OCI-LY1 (cell line): ENCODE results near the gene KCNC4.

Experiments used
- EZH2 ChIP-seq: fragments of 200-600 bp; sonication (generic), shearing (Covaris generic); IDR thresholded peaks from 2 replicates; pipeline ENCODE4 v1.8.0; 2017; ENCODE audit warnings: borderline replicate concordance, mixed run types, mild to moderate bottlenecking, antibody characterized with exemption, low read length, moderate library complexity, mixed read lengths
- TF ChIP-seq, protein P1 (sequence below): fragments of 200-600 bp; sonication (generic), shearing (Covaris generic); IDR thresholded peaks from 2 replicates; pipeline ENCODE4 v1.5.1; 2017; ENCODE audit warnings: mild to moderate bottlenecking, antibody characterized with exemption, low read length, moderate library complexity, mixed read lengths

DNA sequence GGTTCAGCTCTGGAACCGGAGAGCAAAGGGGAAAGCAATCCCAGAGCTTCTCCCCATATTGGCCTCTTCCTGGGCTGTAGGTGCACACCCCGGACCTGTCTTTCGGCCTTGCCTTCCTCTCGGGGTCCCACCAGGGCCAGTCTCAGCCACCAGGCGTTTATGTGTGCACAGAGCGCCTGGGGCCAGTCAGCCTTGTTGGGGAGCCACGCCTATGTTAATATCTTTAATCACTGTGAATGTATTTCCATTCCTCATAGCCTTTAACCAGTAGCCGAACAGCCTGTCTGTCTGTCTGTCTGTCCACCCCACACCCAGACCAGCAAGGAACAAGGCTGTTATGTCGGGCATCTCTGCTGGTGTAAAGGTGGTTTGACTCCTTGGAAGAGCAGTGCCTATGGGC, 18.8 kb downstream of the KCNC4 start:
- TF ChIP-seq, protein P1, sequence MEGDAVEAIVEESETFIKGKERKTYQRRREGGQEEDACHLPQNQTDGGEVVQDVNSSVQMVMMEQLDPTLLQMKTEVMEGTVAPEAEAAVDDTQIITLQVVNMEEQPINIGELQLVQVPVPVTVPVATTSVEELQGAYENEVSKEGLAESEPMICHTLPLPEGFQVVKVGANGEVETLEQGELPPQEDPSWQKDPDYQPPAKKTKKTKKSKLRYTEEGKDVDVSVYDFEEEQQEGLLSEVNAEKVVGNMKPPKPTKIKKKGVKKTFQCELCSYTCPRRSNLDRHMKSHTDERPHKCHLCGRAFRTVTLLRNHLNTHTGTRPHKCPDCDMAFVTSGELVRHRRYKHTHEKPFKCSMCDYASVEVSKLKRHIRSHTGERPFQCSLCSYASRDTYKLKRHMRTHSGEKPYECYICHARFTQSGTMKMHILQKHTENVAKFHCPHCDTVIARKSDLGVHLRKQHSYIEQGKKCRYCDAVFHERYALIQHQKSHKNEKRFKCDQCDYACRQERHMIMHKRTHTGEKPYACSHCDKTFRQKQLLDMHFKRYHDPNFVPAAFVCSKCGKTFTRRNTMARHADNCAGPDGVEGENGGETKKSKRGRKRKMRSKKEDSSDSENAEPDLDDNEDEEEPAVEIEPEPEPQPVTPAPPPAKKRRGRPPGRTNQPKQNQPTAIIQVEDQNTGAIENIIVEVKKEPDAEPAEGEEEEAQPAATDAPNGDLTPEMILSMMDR = no peak
- TF ChIP-seq EZH2 = no peak
